Measurements from ENCODE around the gene GNLY.

GNLY gene

GRCh38 chr2:85690932-85691331 lies 3.2 kb upstream of the GNLY start:
- no peak for DNase-seq

DNA sequence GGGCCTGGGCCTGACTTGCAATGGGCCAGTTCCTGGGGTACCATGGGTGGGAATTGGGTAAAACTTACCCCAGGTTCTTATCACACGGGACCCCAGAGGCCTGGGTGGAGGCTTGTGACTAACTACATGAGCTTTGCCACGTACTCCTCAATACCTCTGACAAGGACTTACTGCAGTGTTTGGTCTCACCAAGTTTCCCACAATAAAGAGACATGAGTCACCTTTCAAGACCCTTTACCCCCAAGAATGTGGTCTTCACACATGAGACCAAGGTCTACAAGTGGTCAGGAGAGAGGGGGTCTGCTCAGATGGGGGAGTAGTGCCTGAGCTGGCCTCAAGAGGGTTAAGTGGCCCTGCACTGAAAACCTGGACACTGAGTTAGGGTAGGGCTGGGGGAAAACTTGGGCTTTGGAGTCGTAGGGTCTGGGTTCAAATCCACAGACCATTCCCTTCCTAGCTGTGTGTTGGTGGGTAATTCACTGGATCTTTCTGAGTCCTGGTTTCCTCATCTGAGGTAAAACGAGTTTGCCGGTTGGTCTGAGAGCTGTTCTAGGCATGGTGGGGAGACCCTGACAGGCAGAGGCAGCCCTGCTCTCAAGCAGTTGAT lies 2.0 kb upstream of the GNLY start:
- no peak for DNase-seq

- DNase-seq: no peak
These were observed 963 bp downstream of the GNLY start for GRCh38 chr2:85695121-85695520.

DNA sequence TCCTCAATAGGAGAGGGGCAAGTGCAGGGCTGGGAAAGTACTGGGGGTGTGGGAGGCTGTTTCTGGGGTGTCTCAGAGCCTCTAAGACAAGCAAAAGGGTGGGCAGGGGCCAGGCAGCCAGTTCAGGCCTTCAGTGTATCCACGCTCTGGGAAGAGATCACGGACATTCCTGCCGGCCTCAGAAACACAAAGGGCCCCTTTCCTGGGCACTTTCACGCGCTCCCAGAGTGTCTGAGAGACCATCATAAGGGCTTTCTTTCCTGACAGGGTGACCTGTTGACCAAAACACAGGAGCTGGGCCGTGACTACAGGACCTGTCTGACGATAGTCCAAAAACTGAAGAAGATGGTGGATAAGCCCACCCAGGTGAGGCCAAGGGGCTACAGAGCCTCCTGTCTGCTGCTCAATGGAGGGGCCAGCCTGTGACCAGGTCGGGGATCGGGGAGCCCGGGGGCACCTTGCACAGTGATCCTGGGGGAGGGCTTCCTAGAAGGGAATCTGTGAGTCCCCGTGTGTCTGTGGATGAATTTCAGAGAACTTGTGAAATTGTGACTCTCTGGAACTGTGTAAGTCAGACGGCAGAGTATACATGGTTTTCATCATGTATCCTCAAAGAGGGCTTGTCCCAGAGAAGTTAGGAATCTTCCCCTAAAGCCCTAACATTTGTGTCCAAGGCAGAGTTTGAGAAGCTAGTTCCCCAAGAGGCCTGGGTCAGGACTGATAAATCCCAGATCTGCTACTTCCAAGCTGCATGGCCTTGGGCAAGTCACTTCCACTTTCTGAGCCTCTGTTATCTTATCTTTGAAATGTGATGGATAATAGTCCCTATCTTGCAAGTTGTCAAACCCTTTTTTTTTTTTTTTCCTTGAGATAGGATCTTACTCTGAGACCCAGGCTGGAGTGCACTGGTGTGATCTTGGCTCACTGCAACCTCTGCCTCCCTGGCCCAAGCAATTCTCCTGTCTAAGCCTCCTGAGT lies 1.8 kb downstream of the GNLY start:
- no peak for DNase-seq

GRCh38 chr2:85697096-85697495 lies 2.9 kb downstream of the GNLY start:
- no peak for DNase-seq

- no peak for DNase-seq
These were observed 3.6 kb downstream of the GNLY start for GRCh38 chr2:85697716-85698115.

DNA sequence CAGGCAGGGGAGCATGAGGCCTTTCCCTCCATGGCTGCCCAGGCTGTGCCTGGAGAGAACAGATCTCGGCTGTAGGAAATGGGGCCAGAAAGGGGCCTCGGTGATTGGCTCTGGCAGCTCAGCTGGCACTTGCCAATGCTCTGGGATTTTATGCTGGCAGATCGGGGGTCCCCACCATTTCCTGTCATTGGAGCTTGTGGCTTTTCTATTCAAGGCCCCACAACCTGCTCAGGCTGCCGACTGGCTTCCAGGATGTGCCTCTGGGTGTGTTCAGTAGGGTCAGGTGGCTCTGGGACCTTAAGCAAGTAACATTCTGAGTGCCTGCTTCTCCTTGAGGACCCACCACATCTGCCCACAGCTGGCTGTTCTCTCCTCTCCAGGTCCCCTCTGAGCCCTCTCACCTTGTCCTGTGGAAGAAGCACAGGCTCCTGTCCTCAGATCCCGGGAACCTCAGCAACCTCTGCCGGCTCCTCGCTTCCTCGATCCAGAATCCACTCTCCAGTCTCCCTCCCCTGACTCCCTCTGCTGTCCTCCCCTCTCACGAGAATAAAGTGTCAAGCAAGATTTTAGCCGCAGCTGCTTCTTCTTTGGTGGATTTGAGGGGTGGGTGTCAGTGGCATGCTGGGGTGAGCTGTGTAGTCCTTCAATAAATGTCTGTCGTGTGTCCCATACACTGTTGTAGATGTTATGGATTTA lies 4.2 kb downstream of the GNLY start:
- no peak for DNase-seq

GRCh38 chr2:85698880-85699254 lies 4.7 kb downstream of the GNLY start:
- DNase-seq: no peak

- no peak for DNase-seq
These were observed 5.2 kb downstream of the GNLY start for GRCh38 chr2:85699325-85699724.

GRCh38 chr2:85702172-85702571 lies 8.0 kb downstream of the GNLY start:
- DNase-seq: no peak

DNA sequence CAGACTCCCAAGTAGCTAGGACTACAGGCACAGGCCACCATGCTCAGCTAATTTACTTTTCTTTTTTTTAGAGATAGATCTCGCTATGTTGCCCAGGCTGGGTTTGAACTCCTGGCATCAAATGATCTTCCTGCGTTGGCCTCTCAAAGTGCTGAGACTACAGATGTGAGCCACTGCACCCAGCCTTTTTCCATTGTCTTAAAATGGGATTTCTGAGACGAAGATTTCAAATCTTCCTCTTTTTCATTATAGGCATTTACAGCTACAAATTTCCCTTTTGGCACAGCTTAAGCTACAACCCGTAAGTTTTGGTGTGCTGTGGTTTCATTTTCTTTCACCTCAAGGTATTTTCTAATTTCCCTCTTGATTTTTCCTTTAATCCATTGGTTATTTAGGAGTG lies 8.6 kb downstream of the GNLY start:
- DNase-seq: no peak

DNA sequence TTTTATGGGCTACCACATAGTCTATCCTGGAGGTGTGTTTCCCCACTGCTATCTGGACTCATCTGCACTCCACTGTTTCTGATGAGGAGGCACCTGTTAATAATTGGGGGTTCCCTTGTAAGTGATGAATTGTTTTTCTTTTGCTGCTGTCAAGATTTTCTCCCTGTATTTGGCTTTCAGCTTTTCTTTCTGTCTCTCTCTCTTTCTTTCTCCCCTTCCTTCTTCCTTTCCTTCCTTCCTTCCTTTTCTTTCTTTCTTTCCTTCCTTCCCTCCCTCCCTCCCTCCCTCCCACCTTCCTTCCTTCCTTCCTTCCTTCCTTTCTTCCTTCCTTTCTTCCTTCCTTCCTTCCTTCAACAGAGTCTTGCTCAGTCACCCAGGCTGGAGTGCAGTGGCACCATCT lies 9.2 kb downstream of the GNLY start:
- no peak for DNase-seq

DNA sequence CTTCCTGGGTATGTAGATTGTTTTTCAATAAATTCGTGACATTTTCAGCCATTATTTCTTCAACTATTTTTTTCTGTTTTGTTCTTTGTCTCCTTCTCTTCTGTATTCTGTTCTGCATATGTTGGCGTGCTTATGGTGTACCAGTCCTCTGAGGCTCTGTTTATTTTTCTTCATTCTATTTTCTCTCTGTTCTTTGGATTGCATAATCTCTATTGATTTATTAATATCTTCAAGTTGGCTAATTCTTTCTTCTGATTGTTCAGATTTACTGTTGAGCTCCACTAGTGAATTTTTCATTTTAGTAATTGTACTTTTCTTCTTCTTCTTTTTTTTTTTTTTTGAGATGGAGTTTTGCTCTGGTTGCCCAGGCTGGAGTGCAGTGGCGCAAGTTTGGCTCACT lies 9.9 kb downstream of the GNLY start:
- DNase-seq: no peak

GRCh38 chr2:85704800-85705679 lies 10.9 kb downstream of the GNLY start:
- no peak for DNase-seq

DNA sequence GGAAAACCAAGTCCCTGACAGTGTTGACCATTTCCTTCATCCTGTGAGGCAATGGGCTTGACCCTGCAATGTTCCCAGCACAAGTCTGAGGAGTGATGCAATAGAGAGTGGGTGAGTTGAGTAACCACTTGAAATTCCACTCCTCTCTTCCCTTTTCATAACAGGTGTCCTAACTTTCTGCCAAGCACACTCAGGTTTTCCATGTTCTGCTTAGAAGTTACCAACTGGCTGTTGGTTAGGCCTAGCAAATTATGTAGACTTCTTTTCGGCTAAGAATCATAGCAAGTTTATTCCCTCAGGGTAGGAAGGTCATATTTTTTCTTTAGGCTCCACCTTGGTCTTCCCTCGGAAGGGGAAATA lies 11.5 kb downstream of the GNLY start:
- DNase-seq: no peak

- no peak for DNase-seq
These were observed 11.9 kb downstream of the GNLY start for GRCh38 chr2:85706063-85706462.

DNA sequence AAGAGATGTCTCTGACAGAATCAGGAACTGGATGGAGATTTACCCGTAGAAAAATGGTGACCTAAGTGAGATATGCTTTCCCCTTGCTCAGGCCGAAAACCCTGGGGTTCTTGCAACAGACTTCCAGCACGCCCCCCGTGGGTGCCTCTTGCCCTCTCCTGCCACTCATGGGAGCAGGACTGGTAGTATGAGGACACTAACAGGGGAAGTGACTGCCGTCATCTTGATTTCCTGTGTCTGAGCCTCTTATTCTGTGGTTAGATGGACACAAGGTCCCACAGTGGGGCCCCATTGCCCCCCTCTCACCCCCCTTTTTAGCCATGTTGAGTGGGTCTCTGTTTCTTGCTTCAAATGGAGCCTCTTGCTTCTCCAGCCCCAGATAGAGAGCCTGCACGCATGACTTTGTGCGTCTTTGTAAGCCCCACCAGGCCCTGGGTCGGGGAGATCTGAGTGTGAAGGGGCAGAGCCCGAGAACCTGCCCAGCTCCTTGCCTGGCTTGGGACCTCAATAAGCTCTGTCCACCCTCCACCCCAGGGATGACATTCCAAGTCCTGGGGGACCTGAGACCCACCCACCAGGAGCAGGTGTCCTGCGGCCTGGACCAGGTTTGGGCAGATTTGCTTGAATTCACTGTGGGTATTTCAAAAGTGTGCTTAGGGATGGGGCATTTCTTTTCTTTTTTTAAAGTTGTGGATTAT lies 12.6 kb downstream of the GNLY start:
- no peak for DNase-seq

DNA sequence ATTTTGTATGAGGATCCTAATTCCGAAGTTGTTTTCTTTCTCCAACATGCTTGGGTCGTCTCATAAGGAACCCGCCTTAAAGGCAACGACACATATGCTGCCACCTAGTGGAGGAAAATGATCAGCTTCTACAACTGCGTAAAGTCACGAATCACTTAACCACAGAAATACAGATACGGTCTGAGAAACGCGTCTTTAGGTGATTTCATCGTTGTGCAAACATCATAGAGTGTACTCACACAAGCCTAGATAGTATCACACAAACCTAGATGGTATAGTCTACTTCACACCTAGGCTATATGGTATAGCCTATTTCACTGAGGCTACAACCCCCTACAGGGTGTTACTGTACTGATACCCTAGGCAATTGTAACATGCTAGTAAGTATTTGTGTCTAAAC lies 13.1 kb downstream of the GNLY start:
- peak; percentile 58 to 89 for DNase-seq

DNA sequence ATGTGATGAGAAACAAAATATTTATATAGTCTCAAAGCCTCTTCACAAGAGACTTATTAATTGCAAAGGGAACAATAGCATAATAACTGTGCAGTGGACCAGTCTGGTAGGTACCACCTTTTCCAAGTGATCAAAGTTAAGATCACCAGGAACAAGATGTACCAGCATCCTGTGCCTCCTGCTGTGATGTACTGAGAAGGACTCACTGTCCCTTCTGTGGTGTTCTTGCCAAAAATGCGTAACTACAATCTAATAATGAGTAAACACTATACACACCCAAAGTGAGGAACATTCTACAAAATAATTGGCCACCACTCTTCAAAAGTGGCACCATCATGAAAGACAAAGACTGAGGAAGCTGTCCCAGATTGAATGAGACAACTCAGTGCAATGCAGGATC lies 14.5 kb downstream of the GNLY start:
- no peak for DNase-seq

DNA sequence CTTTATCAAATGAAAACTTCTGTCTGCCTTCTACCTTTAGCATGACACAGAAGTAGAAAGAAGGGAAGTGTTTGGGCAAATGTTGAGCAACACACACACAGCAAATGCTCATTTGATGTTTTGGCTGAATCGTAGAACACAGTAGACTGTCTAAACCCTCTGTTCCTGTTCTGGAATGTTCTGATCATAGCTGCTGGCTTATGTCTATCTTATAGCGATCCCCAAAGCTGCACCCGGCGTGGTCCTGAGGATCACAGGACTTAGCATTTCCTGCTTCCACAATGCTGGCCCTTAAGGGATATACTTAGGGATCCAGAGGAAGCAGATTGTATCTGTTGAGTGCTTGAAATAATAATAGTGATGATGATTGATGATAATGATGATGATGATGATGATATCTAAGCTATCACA lies 15.2 kb downstream of the GNLY start:
- no peak for DNase-seq

DNA sequence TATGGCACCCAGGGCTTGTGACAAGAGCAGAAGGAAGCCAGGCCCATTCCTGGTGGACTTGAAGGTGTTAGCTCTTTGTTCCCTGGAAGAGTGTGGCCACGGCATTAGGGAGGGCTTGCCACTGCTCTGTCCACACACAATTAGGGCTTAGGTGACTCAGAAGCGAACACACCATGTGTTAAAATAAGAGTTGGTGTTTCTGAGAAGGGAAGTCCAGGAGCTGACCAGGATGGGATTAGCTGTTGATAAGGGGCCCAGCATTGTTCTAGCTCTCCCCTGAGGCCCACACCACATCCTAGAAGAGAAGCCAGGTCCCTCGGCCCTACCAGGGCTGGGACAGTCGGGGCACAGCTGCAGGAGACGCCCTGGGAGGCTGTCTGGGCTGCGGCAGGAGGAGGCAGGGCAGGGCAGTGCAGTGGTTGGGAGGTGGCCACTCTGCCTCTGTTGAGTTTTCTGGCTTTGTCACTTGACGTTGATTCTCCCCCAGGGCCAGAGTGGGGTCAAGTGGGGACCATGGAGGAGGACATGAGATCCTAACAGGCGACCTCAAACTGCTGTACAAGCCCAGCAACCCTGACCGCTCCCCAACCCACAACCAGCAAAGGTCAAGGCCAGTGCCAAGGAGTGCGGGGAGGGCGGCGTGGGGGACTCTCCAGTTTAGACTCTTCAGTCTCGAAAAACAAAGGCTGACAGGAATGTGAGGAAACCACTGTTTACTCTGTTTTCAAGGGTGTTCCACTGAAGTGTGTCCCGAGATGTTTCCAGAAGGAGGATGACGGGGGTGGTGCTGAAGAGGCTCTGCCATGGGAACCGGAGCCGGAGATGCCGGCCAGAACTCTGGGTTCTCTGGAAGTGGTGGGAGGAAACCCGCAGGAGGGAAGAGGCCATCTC lies 16.8 kb downstream of the GNLY start:
- DNase-seq: no peak
